ENCODE results near the gene PARP16. TPM values are rescaled to one million over a fixed set of nuclear protein-coding genes. Genes with fewer than 3 reads are reported as not detected.

Gene PARP16
- total RNA-seq, 1 experiment from 2014 or later, result 4.7 TPM

DNA sequence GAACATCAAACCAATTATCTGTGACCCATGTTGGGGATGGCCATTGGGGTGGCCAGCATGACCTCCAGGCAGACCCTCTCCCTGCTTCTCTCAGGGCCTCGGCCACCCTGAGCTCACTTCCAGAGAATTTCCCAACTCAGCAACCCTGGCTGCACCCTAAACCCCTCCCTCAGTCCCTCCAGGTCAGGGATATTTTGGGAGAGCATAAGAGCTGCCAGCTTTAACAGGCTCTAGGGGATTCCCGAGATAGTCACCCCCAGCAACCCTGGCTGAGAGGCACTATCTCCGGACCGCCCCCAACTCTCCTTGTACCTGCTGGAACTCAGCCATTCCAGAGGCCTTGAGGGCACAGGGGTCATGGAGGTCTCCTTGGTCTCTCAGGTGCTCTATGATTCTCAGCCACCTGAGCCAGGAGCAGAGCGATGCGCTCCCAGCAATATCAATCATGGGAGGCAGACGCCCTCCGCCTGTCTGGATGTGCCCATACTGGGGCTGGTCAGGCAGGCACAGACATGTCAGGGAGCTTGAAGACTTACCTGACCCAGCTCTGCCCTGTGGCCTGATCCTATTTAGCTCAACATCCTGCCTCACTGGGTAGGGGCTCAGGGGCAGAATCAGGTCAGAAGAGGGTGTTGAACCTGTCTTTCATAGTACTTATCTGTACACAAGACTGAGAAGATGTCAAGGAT, 40.5 kb downstream of the PARP16 start:
- H3K36me3 Mint-ChIP-seq, result no peaks in the 10 kb centered on the region
- DNase-seq (ENCODE audit: low spot score), result no peak
- peaks cover 8% of the 10 kb centered on the region; the same call in 1 of the 2 replicates for H3K9me3 Mint-ChIP-seq
- no peak for ATAC-seq
- POLR2A ChIA-PET, result no interaction called here
- H3K4me1 Mint-ChIP-seq, result peaks cover 10% of the 10 kb centered on the region
- CTCF ChIA-PET, result interaction anchor here (0.6 to 1.4 kb wide), 2 partner anchors 34 to 1411 kb away, joined by 3 to 4 read pairs; partner anchors contain the start of gene CILP
- no peak overlapping the region for H3K4me3 Mint-ChIP-seq
- H3K27me3 Mint-ChIP-seq (ENCODE audit: low read depth), result no peaks in the 10 kb centered on the region
- H3K27ac Mint-ChIP-seq, result peak overlapping the region; percentile 52
- no peak for TF ChIP-seq ZBTB21 (CRISPR knock-in tag; IDR thresholded peaks at IDR 0.05; ENCODE audit: borderline replicate concordance)
- TF ChIP-seq GTF2I (CRISPR knock-in tag; conservative IDR thresholded peaks at IDR 0.05), result no peak
- no peak for TF ChIP-seq ZMAT4 (CRISPR knock-in tag; IDR thresholded peaks at IDR 0.05)
- no peak for TF ChIP-seq ESRRA (CRISPR knock-in tag; IDR thresholded peaks at IDR 0.05; ENCODE audit: borderline replicate concordance)
- no peak for TF ChIP-seq FOXP4 (CRISPR knock-in tag; IDR thresholded peaks at IDR 0.05)
- no peak for TF ChIP-seq ATF6 (CRISPR knock-in tag; IDR thresholded peaks at IDR 0.05)
- TF ChIP-seq ZNF532 (CRISPR knock-in tag; IDR thresholded peaks at IDR 0.05; ENCODE audit: borderline replicate concordance), result no peak
- TF ChIP-seq AFF4 (CRISPR knock-in tag; IDR thresholded peaks at IDR 0.05; ENCODE audit: borderline replicate concordance), result no peak
- TF ChIP-seq KAT7 (CRISPR knock-in tag; IDR thresholded peaks at IDR 0.05; ENCODE audit: borderline replicate concordance), result no peak
- TF ChIP-seq, protein P1, sequence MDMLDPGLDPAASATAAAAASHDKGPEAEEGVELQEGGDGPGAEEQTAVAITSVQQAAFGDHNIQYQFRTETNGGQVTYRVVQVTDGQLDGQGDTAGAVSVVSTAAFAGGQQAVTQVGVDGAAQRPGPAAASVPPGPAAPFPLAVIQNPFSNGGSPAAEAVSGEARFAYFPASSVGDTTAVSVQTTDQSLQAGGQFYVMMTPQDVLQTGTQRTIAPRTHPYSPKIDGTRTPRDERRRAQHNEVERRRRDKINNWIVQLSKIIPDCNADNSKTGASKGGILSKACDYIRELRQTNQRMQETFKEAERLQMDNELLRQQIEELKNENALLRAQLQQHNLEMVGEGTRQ (CRISPR knock-in tag; IDR thresholded peaks at IDR 0.05), result no peak
- TF ChIP-seq ATF2 (CRISPR knock-in tag; IDR thresholded peaks at IDR 0.05; ENCODE audit: borderline replicate concordance, low read depth), result no peak
- TF ChIP-seq MXD4 (CRISPR knock-in tag; IDR thresholded peaks at IDR 0.05; ENCODE audit: borderline replicate concordance), result no peak
- no peak for TF ChIP-seq GRHL2 (CRISPR knock-in tag; IDR thresholded peaks at IDR 0.05; ENCODE audit: insufficient replicate concordance, severe bottlenecking)
- TF ChIP-seq, protein P2, sequence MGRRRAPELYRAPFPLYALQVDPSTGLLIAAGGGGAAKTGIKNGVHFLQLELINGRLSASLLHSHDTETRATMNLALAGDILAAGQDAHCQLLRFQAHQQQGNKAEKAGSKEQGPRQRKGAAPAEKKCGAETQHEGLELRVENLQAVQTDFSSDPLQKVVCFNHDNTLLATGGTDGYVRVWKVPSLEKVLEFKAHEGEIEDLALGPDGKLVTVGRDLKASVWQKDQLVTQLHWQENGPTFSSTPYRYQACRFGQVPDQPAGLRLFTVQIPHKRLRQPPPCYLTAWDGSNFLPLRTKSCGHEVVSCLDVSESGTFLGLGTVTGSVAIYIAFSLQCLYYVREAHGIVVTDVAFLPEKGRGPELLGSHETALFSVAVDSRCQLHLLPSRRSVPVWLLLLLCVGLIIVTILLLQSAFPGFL (CRISPR knock-in tag; IDR thresholded peaks at IDR 0.05; ENCODE audit: borderline replicate concordance), result no peak
